Thoracic aorta (tissue), 2 donors: Measurements from ENCODE around the gene CTU2. TPM values are rescaled to one million over a fixed set of nuclear protein-coding genes. Genes with fewer than 3 reads are reported as not detected.

Experiments used
- ATAC-seq: fragments of 150-250 bp; one replicate; pipeline ENCODE4 v1.8.0; 2017; ENCODE audit warnings: low read depth; ENCODE audit not compliant: insufficient number of reproducible peaks, low FRiP score
- DNase-seq: peaks from one replicate; pipeline ENCODE4 v3.0.0-alpha.2; 2020; ENCODE audit warnings: low spot score
- H3K27ac ChIP-seq, 2 donors: fragments of 200-600 bp; sonication (generic); 1 replicate in 1 of 2; 2 replicates in 1 of 2; pipeline ENCODE4 v1.5.1; 2016; ENCODE audit warnings: mild to moderate bottlenecking in 2 of 2, moderate library complexity in 2 of 2
- H3K27me3 ChIP-seq: fragments of 200-600 bp; sonication (generic); replicated peaks from 2 replicates; pipeline ENCODE4 v1.6.0; 2016; ENCODE audit warnings: mild to moderate bottlenecking; ENCODE audit not compliant: insufficient read depth
- H3K36me3 ChIP-seq: fragments of 200-600 bp; sonication (generic); one replicate; pipeline ENCODE4 v1.5.1; 2016
- H3K4me1 ChIP-seq, 2 donors: fragments of 200-600 bp; sonication (generic); 1 replicate in 1 of 2; 2 replicates in 1 of 2; pipeline versions ENCODE4 v1.5.1 to v1.6.0; 2016; ENCODE audit warnings: low read depth in 2 of 2, mild to moderate bottlenecking in 1 of 2; ENCODE audit not compliant: control insufficient read depth in 1 of 2
- H3K4me3 ChIP-seq: fragments of 200-600 bp; sonication (generic); 2 replicates; pipeline ENCODE4 v1.5.1; 2016; ENCODE audit warnings: mild to moderate bottlenecking
- H3K9me3 ChIP-seq: fragments of 200-600 bp; sonication (generic); 2 replicates; pipeline ENCODE4 v1.5.1; 2016
- CTCF ChIP-seq: fragments of 200-600 bp; sonication (generic); IDR thresholded peaks from one replicate; pipeline ENCODE4 v1.5.1; 2019; ENCODE audit warnings: antibody characterized with exemption
- total RNA-seq, 2 donors: library from RNA; depleted of rRNA; stranded (reverse); fragments of >200 nt; gene quantifications; one replicate each; pipeline versions ENCODE4 v1.1.0 to v1.2.3, GENCODE V29; 2016

CTU2 gene
- total RNA-seq, 2 donors from 2014 or later, result 11.1 to 21.0 TPM

DNA sequence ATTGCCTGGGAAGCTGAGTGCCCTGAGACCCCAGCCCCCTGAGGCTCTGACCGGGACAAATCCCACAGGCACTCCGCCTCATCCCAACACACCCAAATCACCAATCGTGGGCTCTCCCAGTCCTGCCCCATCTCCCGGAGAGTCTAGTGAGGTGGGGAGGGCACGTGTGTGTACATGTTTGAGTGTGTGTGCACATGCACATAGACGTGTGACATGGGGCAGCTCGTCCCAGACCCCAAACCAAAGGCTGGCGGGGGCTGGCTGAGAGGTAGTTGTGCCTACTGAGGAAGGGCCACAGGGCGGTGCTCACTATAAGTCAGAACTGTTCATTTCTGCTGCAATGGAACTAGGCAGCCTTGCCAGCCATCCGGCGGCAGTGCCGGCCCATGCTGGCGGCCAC lies 28.6 kb upstream of the CTU2 start:
- Histone ChIP-seq H3K27me3 (no peaks in the 10 kb centered on the region), H3K36me3 (no peaks in the 10 kb centered on the region), H3K9me3 (no peaks in the 10 kb centered on the region), H3K4me3 (no peak overlapping the region), H3K27ac (no peak overlapping the region), H3K4me1 (no peaks in the 10 kb centered on the region)
- DNase-seq, result no peak
- no peak for TF ChIP-seq CTCF
- ATAC-seq, result no peak

- H3K9me3 ChIP-seq, result no peaks in the 10 kb centered on the region
- ATAC-seq, result no peak
- no peak overlapping the region for H3K27ac ChIP-seq
- no peaks in the 10 kb centered on the region for H3K36me3 ChIP-seq
- no peaks in the 10 kb centered on the region for H3K4me1 ChIP-seq
- no peak for TF ChIP-seq CTCF
- H3K4me3 ChIP-seq, result no peak overlapping the region
- H3K27me3 ChIP-seq, result no peaks in the 10 kb centered on the region
- DNase-seq, result no peak
Observed at GRCh38 chr16:88678224-88678979, 27.9 kb upstream of the CTU2 start.

DNA sequence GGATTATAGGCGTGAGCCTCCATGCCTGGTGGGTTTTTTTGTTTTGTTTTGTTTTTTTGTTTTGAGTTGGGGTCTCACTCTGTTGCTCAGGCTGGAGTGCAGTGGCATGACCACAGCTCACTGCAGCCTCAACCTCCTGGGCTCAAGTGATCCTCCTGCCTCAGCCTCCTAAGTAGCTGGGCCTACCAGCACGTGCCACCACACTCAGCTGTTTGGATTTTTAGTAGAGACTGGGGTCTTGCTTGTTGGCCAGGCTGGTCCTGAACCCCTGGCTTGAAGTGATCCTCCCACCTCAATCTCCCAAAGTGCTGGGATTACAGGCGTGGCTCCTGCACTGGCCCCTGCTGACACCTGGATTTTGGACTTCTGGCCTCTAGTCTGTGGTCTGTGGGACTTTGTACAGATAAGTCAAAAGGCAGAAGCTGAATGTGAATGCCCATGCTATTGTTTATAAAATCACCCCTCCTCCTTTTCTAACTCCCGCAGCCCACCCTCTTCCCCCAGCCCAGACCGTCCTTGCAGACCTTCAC lies 25.7 kb upstream of the CTU2 start:
- Histone ChIP-seq H3K27me3 (no peaks in the 10 kb centered on the region), H3K27ac (no peak overlapping the region), H3K4me3 (no peak overlapping the region), H3K4me1 (no peaks in the 10 kb centered on the region), H3K9me3 (no peaks in the 10 kb centered on the region), H3K36me3 (no peaks in the 10 kb centered on the region)
- ATAC-seq (no peak), DNase-seq (no peak)
- TF ChIP-seq CTCF, result no peak

- no peak for TF ChIP-seq CTCF
- DNase-seq, result no peak
- H3K27me3 ChIP-seq, result no peaks in the 10 kb centered on the region
Observed at GRCh38 chr16:88681084-88681680, 25.1 kb upstream of the CTU2 start.

GRCh38 chr16:88681709-88682451 lies 24.4 kb upstream of the CTU2 start:
- Histone ChIP-seq H3K27me3 (no peaks in the 10 kb centered on the region), H3K36me3 (no peaks in the 10 kb centered on the region), H3K27ac (peak overlapping the region in 1 of 2 donors; percentile 25), H3K9me3 (no peaks in the 10 kb centered on the region), H3K4me3 (no peak overlapping the region), H3K4me1 (peaks cover 2 to 12% of the 10 kb centered on the region in 2 donors)
- no peak for TF ChIP-seq CTCF
- no peak for DNase-seq
- ATAC-seq, result no peak

More at GRCh38 chr16:88681084-88681680, 25.1 kb upstream of the CTU2 start:
- H3K9me3 ChIP-seq, result no peaks in the 10 kb centered on the region
- H3K4me1 ChIP-seq, result peaks cover 0 to 5% of the 10 kb centered on the region in 2 donors
- ATAC-seq, result no peak
- H3K4me3 ChIP-seq, result no peak overlapping the region
- H3K27ac ChIP-seq, result no peak overlapping the region
- H3K36me3 ChIP-seq, result no peaks in the 10 kb centered on the region
